HG02870 (cell line): ENCODE measurements around the gene KIF3B.
A peak's percentile ranks its signal among the peaks of the same experiment; 100 is the strongest.
"Not testable (repeated sequence)": the region's sequence is repeated elsewhere in the genome, so short reads cannot be mapped to it uniquely, and the experiment has no call there.

Experiments used
- ATAC-seq: cut with Tn5 transposase; IDR thresholded peaks from one replicate; pipeline ENCODE4 v1.9.1; 2021; ENCODE audit warnings: mild to moderate bottlenecking, moderate library complexity; ENCODE audit not compliant: unreplicated experiment

KIF3B gene

DNA sequence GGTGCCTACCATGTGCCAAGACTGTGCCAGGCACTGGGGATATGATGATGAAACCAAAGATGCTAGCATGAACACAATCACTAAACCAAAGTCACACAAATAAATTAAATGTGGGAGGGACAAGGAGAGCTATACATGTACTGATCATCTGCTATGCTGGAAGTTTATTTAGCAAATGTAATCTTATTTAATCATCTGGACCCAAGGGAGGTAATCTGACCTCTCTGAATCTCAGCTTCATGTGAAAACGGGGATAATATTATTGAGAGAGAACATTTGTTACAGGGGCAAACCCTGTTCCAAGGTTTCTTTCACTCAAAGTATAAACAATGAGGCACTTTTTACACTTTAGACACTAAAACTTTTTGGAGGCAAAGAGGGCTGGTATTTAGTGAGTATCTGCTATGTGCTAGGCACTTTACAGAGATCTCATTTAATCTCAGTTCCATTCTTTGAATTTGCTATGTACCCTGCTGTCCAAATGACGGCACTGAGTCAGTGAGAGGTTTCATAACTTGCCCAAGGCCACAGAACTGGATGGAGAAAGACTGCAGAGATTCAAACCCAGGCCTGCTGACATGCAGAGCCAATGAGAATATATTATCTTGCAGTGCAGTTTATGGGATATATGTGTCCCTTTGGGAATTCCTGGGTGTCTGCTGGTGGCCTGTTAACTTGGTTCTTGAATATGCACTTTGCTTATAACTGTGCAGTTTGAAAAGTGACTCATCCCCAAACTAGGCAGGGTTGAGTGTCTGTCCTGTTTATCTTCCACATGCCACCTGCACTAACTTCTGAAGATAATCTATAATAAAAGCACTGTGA is 77.4 kb downstream of the KIF3B start:
- peak; percentile 28 for ATAC-seq

DNA sequence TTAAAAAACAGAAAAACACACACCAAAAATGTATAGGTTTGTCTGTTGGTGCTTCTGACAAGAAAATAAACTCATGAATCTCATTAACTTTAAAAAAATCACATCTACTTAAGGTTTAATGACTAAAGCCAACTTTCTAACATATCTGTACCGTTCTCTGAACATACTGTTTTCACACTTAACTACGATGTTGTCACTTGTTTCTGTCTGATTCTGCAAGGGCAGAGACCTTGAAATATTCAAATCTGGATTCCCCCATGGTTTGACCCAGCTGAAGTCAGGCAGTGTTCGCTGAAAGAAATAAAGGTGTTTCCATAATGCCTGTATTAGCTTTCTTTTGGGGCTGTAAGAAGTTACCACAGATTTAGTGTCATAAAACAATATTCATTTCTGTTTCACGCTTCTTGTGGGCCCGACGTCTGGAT is 78.0 kb downstream of the KIF3B start:
- peak; percentile 31 for ATAC-seq

DNA sequence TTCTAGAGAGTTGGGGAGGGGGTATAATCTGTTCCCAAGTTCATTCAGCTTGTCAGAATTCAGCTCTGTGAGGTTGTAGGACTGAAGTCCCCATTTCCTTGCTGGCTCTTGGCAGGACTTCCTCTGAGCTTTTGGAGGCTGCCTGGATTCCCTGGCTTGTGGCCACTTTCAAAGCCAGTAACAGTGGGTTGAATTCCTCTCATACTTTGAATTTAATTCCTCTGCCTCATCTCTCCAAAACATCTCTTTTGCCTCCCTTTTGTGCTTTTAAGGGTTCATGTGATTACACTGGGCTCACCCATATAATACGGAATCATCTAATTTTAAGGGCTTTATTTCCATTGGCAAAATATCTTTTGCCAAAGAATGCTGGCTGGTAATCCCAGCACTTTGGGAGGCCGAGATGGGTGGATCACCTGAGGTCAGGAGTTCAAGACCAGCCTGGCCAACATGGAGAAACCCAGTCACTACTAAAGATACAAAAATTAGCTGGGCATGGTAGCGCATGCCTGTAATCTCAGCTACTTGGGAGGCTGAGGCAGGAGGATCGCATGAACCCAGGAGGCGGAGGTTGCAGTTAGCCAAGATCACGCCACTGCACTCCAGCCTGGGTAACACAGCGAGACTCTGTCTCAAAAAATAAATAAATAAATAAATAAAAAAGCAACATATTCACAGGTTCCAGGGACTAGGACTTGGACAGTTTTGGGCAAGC is 78.6 kb downstream of the KIF3B start:
- not testable (repeated sequence) for ATAC-seq

DNA sequence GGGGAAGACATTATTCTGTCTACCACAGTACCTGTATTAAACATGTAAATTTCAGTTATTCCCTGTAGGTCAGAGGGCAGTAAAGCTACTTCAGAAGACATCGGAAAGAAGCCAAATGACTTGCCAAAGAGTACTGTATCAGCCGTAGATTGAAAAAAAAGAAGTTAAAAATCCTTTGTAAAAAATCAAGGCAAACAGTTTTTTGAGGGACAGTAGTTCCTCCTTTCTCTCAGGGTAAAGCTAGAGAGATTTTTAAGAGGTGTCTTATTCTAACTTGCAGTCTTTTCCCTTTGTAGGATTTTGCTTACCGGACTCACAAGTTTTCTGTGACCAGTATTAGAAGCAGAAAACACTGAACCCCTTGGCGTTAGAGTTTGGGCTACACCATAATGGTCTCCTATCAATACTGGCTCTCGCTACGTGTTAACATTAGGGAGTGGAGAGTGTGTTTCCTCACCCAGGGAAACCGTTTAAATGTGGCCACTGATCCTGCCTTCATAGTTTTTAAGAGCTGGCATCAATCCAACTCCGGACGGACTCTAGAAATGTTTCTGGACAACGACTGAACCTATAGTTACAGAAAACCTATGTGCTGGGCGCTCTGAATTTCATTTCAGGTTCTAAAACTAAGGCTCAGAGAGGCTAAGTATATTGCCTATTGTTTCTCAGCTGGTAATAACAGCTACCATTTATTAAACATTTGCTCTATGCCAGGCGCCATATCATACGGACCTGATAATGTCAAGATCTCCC is 79.3 kb downstream of the KIF3B start:
- no peak for ATAC-seq

GRCh38 chr20:32357375-32357868 is 80.0 kb downstream of the KIF3B start:
- peak; percentile 44 for ATAC-seq

- peak; percentile 58 for ATAC-seq
Observed at GRCh38 chr20:32357869-32358631, 80.6 kb downstream of the KIF3B start, which contains the start of gene ASXL1. TSS of gene ASXL1 (plus strand) at chr20:32358331. CDS start at chr20:32358776, 445 bp downstream.

DNA sequence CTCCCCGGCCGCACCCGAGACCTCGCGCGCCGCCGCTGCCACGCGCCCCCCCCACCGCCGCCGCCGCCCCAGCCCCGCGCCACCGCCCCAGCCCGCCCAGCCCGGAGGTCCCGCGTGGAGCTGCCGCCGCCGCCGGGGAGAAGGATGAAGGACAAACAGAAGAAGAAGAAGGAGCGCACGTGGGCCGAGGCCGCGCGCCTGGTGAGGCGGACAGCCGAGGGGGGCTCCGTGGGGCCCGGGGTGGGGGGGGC is 81.1 kb downstream of the KIF3B start:
- ATAC-seq: no peak

- ATAC-seq: no peak
Observed at GRCh38 chr20:32358883-32359632, 81.6 kb downstream of the KIF3B start.

DNA sequence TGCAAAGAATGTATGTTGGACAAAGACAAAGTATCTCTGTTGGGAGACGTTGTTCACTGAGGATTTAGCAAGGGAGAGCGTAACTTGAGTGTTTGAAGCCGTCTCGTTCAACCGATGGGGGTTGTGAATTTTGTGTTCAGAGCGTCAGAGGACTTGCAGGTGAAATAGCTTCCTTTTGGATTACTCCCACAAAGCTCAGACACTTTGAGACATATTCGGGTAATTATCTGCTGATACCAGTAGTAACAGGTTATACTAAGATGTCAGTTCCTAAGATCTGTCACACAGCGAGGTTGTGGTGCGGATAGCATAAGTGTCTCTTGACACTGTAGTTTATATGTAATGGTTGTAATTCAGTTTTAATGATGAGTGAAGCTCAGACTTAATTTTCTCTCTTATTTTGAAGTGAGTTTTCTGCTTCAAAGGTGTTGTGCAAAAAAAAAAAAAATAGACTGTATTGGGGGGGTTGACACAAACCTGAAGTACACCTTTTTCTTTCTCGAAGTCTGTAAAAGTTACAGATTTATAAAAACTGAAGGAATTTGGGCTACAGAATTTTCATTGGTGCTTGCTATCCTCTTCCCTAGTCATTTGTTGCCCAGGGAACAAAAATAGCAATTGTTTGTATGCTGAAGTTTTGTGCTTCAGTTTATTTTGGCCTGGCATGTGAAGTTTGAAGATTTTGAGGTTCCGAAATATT is 82.3 kb downstream of the KIF3B start:
- ATAC-seq: no peak

DNA sequence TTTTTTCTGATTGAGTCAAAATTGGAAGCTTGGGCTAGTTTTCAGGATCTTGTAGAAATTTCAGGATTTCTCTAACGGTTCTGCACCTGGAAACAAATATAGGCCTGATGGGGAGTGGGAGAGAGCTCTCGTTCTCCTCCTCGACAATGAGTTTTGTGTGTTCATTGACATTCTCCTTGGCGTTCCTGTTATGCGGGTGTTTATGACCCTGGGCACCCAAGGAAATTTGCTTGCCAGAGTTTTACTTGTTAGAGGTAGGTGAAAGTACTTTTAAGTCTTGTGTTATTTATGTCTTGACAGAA is 82.8 kb downstream of the KIF3B start:
- no peak for ATAC-seq

DNA sequence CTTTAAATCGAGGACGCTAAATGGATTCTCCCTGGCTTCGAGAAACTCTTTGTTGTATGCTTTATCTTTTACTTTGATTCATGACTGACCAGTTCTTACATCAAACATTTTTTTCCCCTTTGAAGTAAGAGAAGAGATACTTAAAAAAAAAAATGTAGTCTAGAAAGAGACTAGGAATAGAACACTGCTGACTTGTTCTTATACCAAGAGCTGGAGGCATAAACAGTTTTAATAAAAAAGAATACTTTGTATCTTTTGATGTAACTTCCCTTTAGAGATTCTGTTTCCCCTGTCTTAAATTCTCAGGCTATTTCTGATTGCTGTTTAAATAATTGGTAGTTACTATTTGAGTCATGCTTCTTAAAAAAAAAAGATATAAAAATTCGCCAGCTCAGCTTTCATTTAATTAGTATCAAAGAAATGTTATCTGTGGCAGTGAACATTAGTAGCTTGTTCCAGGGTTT is 85.5 kb downstream of the KIF3B start:
- no peak for ATAC-seq

DNA sequence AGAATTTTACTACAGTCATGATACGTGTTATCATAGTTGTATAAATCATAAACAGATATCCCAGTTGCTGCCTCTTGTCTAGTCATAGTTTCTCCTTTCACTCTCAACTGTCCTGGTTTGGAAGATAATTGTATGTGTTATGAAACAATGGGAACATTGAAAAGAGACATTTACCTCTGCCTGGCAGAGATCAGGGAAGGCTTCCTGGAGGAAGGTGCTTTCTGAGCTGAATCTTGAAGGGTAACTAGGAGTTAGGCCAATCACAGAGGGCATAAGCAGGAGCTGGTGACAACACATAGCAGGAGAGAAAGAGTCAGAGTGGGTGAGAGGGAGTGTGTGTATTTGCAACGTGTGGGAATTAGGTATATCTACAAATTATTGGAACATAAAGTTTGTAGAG is 86.0 kb downstream of the KIF3B start:
- ATAC-seq: no peak

- no peak for ATAC-seq
Observed at GRCh38 chr20:32364554-32365208, 87.2 kb downstream of the KIF3B start.

GRCh38 chr20:32365564-32365963 is 88.1 kb downstream of the KIF3B start:
- ATAC-seq: no peak

DNA sequence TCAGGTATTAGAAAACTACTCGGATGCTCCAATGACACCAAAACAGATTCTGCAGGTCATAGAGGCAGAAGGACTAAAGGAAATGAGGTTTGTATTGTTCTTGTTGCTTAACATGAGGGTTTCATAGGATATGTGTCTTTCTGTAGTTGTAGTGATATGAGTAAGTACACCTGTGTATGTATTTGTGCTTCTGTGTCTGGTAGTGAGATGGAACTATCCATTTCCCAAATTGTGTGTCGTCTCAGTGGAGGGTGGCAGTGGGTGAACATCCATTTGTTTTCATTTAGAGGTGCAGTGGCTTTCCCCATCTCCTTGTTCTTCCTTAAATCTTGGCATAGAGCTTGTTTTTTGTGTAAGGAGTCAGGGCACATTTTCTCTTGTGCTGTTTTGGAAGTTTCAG is 88.9 kb downstream of the KIF3B start:
- peak; percentile 62 for ATAC-seq

DNA sequence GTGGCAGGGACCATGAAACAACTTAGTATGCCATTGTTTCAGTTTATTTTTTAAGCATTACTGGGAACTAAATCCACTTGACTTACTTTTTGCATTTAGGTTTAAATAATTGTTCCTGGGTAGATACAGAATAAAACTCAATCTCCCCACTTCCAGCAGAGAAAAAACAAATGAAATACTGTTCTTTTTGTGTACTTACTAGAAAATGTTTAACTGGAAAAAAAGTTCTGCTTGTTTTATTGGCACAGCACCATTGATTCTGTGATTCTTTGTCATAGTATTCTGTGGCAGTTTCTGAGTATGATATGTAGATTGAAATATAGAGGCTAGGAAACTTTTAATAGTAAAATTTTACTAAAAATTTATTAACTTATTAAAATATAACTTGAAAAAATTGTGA is 90.9 kb downstream of the KIF3B start:
- ATAC-seq: no peak

- ATAC-seq: peak; percentile 45
Observed at GRCh38 chr20:32368925-32369324, 91.5 kb downstream of the KIF3B start.

DNA sequence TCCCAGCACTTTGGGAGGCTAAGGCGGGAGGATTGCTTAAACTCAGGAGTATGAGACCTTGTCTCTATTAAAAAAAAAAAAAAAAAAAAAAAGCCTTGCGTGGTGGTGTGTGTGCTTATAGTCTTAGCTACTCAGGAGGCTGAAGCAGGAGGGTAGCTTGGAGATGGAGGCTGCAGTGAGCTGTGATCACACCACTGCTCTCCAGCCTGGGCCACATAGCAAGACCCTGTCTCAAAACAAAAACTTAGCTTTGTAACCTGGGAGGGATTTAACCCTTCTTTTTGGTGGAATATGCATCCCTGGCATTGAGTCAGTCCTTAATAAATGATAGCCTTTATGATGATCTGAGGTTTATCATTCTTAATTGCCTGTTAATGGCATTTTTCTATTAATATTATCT is 93.4 kb downstream of the KIF3B start:
- no peak for ATAC-seq

DNA sequence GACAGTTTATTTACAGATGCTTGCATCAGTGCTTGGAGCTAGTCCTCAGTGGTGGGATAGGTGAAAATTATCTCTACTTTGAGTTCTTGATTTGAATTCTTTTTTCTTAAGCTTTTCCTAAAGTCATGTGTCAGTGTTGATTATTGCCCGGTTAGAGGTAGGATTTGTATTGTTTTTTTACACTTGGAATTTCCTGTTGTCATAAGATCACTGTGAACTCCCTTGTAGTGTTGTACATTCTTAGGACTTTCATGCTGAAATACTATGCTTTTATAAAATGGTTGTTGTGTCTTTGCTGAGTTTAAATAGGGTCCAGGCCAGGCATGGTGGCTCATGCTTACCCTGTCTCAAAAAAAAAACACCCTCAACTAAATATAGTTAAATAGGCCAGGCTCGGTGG is 101.0 kb downstream of the KIF3B start:
- ATAC-seq: no peak
